Measurements from ENCODE around the gene COL18A1.

Gene COL18A1

GRCh38 chr21:45534636-45535331 lies 129.8 kb downstream of the COL18A1 start:
- H3K4me3 Mint-ChIP-seq, result no peak overlapping the region
- H3K4me1 Mint-ChIP-seq, result peaks cover 18% of the 10 kb centered on the region
- no peak overlapping the region for H3K27ac Mint-ChIP-seq
- no peaks in the 10 kb centered on the region for H3K9me3 Mint-ChIP-seq
- H3K36me3 Mint-ChIP-seq, result peaks cover 2% of the 10 kb centered on the region
- no peaks in the 10 kb centered on the region for H3K27me3 Mint-ChIP-seq

DNA sequence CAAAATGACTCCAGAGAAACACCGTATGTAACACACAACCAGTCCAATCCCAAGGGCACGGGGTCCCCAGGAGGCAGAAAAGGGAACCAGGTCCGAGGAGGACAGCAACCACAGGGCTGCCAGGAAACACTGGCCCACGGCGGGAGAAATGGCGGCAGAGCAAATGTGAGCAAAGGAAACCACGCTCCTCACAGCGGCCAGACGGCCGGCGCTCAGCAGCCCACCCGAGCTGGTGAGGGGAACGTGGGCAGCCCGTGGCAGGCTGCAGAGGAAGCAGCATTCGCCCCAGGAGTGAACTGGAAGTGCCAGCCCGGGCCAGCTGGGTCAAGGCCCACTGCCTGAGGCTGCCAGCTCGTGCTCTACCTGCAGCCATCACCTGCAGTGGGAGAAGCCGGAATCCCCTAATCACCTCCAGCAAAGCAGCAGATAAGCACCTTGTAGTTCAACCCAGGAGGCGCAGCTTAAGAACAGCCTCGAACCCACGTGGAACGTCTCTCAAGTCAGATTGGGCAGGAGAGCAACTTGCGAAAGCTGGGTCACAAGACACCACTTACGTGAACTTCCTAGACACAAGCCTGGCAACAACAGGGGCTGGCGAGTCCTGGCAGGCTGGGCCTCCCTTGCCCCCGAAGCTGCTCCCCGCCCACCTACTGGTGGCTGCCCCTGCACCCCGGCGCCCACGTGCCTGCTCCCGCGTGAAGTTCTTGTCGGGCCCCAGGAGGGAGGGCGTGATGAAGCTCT lies 130.5 kb downstream of the COL18A1 start:
- H3K36me3 Mint-ChIP-seq, result peaks cover 2% of the 10 kb centered on the region
- H3K9me3 Mint-ChIP-seq, result no peaks in the 10 kb centered on the region
- H3K27me3 Mint-ChIP-seq, result no peaks in the 10 kb centered on the region
- H3K4me3 Mint-ChIP-seq, result no peak overlapping the region
- peaks cover 24% of the 10 kb centered on the region for H3K4me1 Mint-ChIP-seq
- no peak overlapping the region for H3K27ac Mint-ChIP-seq

GRCh38 chr21:45536301-45537081 lies 131.5 kb downstream of the COL18A1 start:
- no peaks in the 10 kb centered on the region for H3K27me3 Mint-ChIP-seq
- no peak overlapping the region for H3K27ac Mint-ChIP-seq
- H3K9me3 Mint-ChIP-seq, result no peaks in the 10 kb centered on the region
- peaks cover 29% of the 10 kb centered on the region for H3K4me1 Mint-ChIP-seq
- no peak overlapping the region for H3K4me3 Mint-ChIP-seq
- peaks cover 2% of the 10 kb centered on the region for H3K36me3 Mint-ChIP-seq

- Mint-ChIP-seq H3K27ac (no peak overlapping the region), H3K36me3 (peaks cover 2% of the 10 kb centered on the region), H3K9me3 (no peaks in the 10 kb centered on the region), H3K4me3 (no peak overlapping the region), H3K4me1 (peaks cover 29% of the 10 kb centered on the region), H3K27me3 (no peaks in the 10 kb centered on the region)
Observed at GRCh38 chr21:45537111-45537745, 132.3 kb downstream of the COL18A1 start.

DNA sequence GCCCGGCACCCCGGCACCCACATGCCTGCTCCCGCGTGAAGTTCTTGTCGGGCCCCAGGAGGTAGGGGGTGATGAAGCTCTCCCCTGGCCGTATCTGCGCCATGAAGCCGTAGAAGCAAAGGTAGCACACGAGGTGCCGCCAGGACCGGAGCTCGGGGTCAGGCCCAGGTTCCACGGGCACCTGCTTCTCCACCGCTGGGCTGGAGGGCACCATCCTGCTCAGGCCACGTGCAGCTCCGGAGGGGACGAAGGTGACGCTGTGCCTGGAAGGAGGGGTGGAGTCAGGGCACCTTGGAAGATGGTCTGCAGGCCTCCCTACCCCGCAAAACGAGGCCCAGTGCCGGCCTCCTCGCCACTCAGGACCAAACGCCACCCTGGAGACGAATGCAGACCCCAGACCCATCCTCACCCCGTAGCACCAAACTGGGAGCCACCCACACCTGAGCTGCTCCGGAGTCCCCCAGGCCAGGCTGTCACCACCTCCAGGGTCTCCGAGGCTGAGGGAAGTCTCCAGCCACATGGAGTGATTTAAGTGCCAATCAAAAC lies 132.9 kb downstream of the COL18A1 start:
- Mint-ChIP-seq H3K27me3 (no peaks in the 10 kb centered on the region), H3K4me3 (no peak overlapping the region), H3K27ac (no peak overlapping the region), H3K4me1 (peaks cover 23% of the 10 kb centered on the region), H3K9me3 (no peaks in the 10 kb centered on the region), H3K36me3 (peaks cover 2% of the 10 kb centered on the region)

DNA sequence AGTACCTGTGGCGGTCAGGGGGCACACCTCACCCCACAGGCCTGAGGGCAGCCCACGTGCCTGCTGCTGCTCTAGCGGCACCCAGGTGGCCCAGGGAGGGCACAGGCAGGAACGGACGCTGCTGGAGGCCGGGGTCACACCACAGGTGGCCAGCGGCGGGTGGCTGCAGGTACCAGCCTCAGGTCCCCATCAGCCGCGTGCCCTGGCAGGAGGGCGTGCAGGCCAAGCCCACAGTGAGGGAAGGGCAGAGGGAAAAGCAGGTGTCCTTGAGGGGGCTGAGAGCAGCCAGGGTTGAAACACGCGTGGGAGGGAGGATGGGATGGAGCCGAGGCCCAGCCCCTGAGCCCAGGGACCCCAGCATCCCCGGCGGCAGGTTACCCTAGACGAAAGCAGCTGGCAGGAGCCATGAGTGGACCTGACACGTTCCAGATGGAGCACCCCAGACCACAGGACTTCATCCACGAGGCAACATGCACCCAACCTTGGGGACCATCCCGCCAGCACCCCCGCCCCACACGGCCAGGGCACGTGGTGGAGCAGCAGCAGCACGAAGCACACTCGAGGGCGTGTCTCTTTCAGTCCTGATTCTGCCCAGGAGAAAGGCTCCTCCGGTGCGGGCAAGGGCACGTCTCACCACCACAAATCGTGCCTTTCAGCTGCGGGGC lies 133.5 kb downstream of the COL18A1 start:
- peaks cover 2% of the 10 kb centered on the region for H3K36me3 Mint-ChIP-seq
- H3K4me1 Mint-ChIP-seq, result peaks cover 19% of the 10 kb centered on the region
- H3K27ac Mint-ChIP-seq, result no peak overlapping the region
- no peak overlapping the region for H3K4me3 Mint-ChIP-seq
- H3K9me3 Mint-ChIP-seq, result no peaks in the 10 kb centered on the region
- H3K27me3 Mint-ChIP-seq, result no peaks in the 10 kb centered on the region

- peaks cover 19% of the 10 kb centered on the region for H3K4me1 Mint-ChIP-seq
- no peaks in the 10 kb centered on the region for H3K9me3 Mint-ChIP-seq
- H3K27me3 Mint-ChIP-seq, result no peaks in the 10 kb centered on the region
- no peak overlapping the region for H3K27ac Mint-ChIP-seq
- no peak overlapping the region for H3K4me3 Mint-ChIP-seq
- H3K36me3 Mint-ChIP-seq, result peaks cover 2% of the 10 kb centered on the region
Observed at GRCh38 chr21:45539046-45539795, 134.3 kb downstream of the COL18A1 start.

GRCh38 chr21:45539796-45540600 lies 135.0 kb downstream of the COL18A1 start:
- Mint-ChIP-seq H3K9me3 (no peaks in the 10 kb centered on the region), H3K27me3 (no peaks in the 10 kb centered on the region), H3K36me3 (peaks cover 2% of the 10 kb centered on the region), H3K27ac (no peak overlapping the region), H3K4me3 (peak overlapping the region; percentile 87), H3K4me1 (peaks cover 19% of the 10 kb centered on the region)

GRCh38 chr21:45540601-45540970 lies 135.6 kb downstream of the COL18A1 start:
- Mint-ChIP-seq H3K27ac (peak overlapping the region; percentile 87), H3K9me3 (no peaks in the 10 kb centered on the region), H3K27me3 (no peaks in the 10 kb centered on the region), H3K4me1 (peaks cover 19% of the 10 kb centered on the region), H3K36me3 (no peaks in the 10 kb centered on the region), H3K4me3 (peak overlapping the region; percentile 87)

DNA sequence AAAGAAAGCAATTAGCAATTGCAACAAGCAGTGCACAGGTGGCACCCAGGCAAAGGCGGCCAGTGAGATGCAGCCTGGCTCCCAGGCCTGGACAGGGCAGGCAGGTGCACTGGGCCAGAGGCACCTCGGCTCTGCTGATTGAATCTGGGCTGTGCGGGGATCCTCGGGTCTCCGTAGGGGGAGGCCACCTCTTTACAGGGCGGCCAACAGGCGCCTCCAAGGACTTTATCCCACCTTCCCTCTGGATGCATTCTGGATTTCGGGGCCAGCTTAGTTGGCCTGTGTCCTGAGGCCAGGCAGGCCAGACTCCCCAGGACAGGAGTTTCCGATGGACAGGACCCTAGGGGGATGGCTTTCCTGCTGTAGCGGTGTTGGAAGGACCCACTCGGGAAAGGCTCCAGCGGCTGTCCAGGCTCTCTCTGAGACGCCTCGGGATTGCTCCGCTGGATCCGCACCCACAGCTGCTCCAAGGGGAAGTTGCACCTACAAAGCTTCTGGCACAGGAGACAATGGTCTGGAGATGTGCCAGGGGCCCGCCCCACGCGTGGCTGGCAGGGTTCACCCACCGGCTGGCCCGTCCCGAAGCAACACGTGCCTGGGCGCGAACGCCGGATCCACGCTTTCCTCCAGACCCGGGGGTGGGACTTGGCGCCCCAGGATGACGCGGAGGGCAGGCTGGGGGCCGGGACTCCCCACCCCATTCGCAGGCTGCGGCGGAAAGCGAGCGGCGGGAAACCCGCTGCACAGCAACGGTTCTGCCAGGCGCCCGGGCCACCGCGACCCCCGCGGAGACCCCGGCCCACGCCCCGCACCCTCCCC lies 136.5 kb downstream of the COL18A1 start:
- no peaks in the 10 kb centered on the region for H3K27me3 Mint-ChIP-seq
- peak overlapping the region; percentile 87 for H3K27ac Mint-ChIP-seq
- no peaks in the 10 kb centered on the region for H3K36me3 Mint-ChIP-seq
- peak overlapping the region; percentile 87 for H3K4me3 Mint-ChIP-seq
- no peaks in the 10 kb centered on the region for H3K9me3 Mint-ChIP-seq
- H3K4me1 Mint-ChIP-seq, result peaks cover 15% of the 10 kb centered on the region

- H3K27me3 Mint-ChIP-seq, result no peaks in the 10 kb centered on the region
- H3K36me3 Mint-ChIP-seq, result no peaks in the 10 kb centered on the region
- peak within 1 kb of the TSS; percentile 87 for H3K27ac Mint-ChIP-seq
- peak within 1 kb of the TSS; percentile 87 for H3K4me3 Mint-ChIP-seq
- no peaks in the 10 kb centered on the region for H3K9me3 Mint-ChIP-seq
- peaks cover 15% of the 10 kb centered on the region for H3K4me1 Mint-ChIP-seq
Observed at GRCh38 chr21:45542242-45542666, 137.3 kb downstream of the COL18A1 start, which contains the start of gene SLC19A1. Gene SLC19A1, minus strand, starts transcription at chr21:45542440. Its CDS starts 4,481 bp downstream, at chr21:45537959.

DNA sequence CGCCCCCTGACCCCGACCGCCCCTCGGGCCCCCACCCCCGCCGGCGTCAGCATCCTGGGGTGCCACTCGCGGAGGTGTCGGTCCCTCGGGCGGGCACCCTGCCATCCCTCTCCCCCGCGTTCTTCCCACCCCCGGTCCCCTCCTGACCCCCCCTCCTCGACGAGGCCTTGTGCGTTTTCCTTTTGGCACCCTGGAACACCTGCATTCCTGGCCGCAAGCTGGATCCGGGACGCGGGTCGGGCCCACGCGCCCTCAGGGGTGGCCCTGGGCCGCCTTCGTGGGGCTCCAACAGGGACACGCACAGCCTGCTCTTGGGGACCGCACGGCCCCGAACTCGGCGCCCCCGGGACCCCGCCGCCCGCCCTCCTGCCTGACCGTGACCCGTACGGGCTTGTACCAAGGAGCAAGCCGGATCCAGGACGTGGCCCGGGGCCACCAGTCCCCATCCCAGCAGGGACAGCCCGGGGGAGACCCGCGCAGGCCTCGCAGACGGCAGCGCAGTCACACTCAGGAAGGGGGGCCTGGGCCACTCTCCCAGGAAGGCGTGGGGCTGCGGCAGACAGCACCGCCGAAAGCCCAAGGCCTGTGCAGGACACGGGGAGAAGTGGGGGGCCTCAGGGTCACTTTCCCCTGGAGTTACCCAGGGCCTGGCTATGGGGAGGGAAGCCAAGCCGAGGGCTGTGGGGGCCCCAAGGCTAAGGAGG lies 137.9 kb downstream of the COL18A1 start:
- no peak overlapping the region for H3K4me3 Mint-ChIP-seq
- no peaks in the 10 kb centered on the region for H3K27me3 Mint-ChIP-seq
- peaks cover 15% of the 10 kb centered on the region for H3K4me1 Mint-ChIP-seq
- no peak overlapping the region for H3K27ac Mint-ChIP-seq
- H3K36me3 Mint-ChIP-seq, result no peaks in the 10 kb centered on the region
- H3K9me3 Mint-ChIP-seq, result no peaks in the 10 kb centered on the region
